GM12872 (cell line): ENCODE measurements around the gene NGLY1.

ENCODE experiments used
- TF ChIP-seq, protein P1 (sequence below): IDR thresholded peaks from 3 replicates; pipeline ENCODE4 v1.5.1; 2011; ENCODE audit warnings: low read depth, mild to moderate bottlenecking, low read length, moderate library complexity; ENCODE audit not compliant: insufficient read depth

NGLY1 gene, protein sequence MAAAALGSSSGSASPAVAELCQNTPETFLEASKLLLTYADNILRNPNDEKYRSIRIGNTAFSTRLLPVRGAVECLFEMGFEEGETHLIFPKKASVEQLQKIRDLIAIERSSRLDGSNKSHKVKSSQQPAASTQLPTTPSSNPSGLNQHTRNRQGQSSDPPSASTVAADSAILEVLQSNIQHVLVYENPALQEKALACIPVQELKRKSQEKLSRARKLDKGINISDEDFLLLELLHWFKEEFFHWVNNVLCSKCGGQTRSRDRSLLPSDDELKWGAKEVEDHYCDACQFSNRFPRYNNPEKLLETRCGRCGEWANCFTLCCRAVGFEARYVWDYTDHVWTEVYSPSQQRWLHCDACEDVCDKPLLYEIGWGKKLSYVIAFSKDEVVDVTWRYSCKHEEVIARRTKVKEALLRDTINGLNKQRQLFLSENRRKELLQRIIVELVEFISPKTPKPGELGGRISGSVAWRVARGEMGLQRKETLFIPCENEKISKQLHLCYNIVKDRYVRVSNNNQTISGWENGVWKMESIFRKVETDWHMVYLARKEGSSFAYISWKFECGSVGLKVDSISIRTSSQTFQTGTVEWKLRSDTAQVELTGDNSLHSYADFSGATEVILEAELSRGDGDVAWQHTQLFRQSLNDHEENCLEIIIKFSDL

DNA sequence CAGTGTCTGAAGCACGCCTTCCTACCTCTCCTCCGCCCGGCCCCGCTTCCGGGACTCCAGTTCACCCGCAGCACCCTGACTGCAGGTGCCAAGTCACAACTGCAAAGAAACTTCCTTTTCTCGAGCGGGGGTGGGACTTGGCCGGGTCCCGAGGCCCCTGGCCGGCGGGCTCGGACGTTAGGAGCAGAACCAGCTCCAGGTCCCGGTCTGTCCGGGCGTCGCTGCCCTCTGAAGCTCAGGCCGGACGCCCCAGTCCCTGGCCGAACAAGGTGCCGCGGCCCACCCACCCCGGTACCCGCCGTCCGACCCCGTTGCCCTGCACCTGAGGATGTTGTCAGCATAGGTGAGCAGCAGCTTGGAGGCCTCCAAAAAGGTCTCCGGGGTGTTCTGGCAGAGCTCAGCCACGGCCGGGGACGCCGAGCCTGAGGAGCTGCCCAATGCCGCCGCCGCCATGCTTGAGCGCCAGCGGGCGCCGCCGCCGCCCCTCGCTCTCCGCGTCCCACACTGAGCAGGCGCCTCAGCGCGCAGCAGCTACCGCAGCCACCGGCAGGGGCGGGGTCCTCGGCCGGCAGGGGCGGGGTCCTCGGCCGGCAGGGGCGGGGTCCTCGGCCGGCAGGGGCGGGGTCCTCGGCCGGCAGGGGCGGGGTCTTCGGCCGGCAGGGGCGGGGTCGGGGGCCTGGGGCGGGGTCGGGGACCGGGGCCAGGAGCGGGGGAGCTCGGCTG, at the start of gene NGLY1:
TSS of gene NGLY1 (minus strand) at position 506 of the 723 bp plus-strand sequence. CDS start at position 453, 53 bp downstream.
- TF ChIP-seq, protein P1, sequence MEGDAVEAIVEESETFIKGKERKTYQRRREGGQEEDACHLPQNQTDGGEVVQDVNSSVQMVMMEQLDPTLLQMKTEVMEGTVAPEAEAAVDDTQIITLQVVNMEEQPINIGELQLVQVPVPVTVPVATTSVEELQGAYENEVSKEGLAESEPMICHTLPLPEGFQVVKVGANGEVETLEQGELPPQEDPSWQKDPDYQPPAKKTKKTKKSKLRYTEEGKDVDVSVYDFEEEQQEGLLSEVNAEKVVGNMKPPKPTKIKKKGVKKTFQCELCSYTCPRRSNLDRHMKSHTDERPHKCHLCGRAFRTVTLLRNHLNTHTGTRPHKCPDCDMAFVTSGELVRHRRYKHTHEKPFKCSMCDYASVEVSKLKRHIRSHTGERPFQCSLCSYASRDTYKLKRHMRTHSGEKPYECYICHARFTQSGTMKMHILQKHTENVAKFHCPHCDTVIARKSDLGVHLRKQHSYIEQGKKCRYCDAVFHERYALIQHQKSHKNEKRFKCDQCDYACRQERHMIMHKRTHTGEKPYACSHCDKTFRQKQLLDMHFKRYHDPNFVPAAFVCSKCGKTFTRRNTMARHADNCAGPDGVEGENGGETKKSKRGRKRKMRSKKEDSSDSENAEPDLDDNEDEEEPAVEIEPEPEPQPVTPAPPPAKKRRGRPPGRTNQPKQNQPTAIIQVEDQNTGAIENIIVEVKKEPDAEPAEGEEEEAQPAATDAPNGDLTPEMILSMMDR = no peak

DNA sequence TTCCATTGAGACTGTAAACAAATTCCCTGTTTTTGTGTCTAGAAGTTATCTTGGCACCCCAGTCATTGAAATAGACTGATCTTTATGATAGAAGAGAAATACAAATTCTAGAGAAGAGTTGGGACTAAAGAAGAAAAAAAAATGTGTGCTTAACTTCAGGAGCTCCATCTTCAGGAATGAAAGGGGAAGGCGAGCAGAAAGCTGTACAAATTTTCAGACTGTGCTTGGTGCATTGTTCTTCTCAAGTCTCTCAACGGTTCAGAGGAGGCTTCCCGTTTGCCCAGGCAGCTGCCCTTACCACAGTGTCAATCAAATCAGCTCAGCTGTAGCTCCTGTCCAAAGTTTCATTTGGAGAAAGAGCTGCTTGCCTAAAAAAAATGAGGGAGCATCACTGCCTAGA, 48.3 kb upstream of the NGLY1 start:
- TF ChIP-seq, protein P1 = no peak

DNA sequence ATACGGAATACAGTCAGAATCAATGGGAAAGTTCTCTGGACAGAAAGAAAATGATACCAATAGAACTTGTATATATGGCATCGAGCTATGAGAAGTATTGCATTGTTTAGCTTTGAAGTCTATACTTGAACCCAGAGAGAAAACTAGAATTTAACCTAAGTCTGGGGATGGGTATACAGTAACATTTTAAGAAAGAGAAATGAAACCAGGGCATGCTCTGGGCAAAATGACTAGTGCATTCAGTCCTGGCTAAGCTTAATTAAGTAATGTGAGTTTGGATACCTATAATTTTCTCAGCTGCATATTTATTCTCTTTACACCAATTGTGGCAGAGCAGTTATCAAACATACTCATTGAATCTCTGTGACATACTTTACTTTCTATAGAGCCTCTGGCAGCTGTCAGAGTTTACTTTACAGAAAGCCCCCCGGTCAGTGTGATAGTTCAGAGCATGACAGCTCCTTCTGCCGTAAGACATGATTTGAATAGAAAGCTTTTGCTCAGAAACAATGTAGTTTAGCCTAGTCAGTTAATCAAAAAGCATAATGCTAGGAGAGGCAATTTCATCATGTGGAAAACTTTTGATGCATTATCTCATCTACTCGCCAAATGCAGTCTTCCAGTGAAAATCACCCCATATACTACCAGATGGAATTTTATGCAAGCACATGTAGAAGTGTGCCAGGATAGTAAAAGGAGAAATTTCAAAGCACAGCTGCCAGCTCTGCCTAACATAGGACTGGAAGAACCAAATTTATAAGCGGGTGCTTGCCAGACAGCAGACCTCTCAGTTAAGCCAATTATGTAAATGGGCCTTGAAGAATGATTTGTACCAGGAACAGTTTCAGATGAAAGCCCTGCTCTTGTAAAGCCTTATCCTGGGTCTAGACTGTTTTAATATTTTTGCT, 47.4 kb upstream of the NGLY1 start:
- TF ChIP-seq, protein P1 = no peak

DNA sequence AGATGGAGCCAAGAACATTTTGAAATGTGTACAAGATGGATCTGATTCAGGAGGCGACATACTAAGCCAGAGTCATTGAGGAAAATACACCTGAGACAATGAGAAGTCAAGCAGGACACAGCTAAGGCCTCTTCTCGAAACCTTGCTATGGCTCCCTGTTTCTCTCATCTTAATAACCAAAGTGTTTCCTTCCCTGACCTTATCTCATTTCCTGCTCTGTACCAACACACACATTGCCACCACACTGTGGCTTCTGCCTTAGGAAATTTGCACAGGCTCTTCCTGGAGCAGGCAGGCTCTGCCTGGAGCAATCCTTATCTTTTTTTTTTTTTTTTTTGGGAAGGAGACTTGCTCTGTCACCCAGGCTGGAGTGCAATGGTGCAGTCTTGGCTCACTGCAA, 43.3 kb upstream of the NGLY1 start:
- TF ChIP-seq, protein P1 = no peak

DNA sequence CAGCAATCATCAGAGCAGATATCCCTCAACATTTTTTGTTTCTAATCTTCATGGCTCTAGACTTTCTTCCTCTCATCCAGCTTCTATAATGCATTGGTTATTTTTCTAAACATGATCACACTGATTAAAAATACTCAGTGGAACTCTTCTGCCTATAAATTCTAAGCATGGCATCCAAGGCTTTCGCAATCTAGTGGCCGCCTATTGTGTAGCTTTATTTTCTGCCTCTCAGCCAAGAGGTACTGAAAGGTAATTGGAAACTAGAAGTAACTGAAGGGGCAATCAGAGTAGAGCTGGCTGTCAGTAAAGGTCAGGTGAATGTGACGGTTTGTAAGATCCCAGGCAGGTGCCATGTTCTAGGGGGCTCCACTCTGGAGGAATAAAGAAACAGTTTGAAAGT, 40.1 kb upstream of the NGLY1 start:
- TF ChIP-seq, protein P1 = no peak

DNA sequence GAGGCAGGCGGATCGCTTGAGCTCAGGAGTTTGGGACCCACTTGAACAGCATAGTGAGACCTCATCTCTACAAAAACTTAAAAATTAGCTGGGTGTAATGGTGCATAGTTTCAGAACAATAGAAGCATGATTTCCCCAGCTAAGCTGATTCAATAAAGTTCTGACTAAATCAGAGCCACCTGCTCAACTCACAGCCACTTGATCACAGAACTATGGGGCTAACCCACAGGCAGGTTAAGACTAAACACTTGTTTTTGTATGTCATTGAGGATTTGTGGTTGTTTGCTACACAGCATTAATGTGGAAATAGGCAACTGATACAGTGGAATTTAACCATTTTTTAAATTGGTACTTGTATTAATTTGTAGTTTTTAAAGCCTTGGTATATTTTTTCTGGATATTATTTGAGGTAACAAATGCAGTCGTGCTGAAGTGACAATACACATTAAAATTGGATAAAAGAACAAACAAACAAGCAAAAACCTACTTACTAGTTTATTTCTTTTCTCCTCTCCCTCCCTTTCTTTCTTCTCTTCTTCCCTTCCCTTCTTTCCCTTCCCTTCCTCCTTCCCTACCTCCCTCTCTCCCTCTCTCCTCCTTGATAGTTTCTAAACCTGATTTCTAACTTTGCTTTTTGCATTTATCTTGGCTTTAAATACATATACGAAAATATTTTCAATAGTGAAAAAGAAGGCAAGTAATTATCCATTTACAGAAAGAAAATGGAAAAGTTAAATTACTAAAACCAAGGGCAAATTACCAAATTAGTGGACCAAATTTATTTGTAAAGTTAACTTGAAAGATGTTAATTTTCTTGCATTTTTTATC, 38.7 kb upstream of the NGLY1 start:
- TF ChIP-seq, protein P1 = no peak
